Measurements from ENCODE around the gene C19orf53.

Gene C19orf53

GRCh38 chr19:13796301-13797057, 22.2 kb downstream of the C19orf53 start:
- DNase-seq, result no peak

GRCh38 chr19:13797058-13797440, 22.8 kb downstream of the C19orf53 start:
- DNase-seq, result no peak

- DNase-seq, result no peak
These were observed 23.6 kb downstream of the C19orf53 start for GRCh38 chr19:13797870-13798269.

- no peak for DNase-seq
These were observed 25.4 kb downstream of the C19orf53 start for GRCh38 chr19:13799669-13800068.

GRCh38 chr19:13803038-13803437, 28.8 kb downstream of the C19orf53 start:
- no peak for DNase-seq

GRCh38 chr19:13804830-13805683, 30.8 kb downstream of the C19orf53 start:
- no peak for DNase-seq

GRCh38 chr19:13806728-13807127, 32.5 kb downstream of the C19orf53 start:
- DNase-seq, result no peak

- DNase-seq, result no peak
These were observed 33.3 kb downstream of the C19orf53 start for GRCh38 chr19:13807421-13808021.

GRCh38 chr19:13808856-13809255, 34.6 kb downstream of the C19orf53 start:
- DNase-seq, result no peak

GRCh38 chr19:13812544-13812943, 38.3 kb downstream of the C19orf53 start:
- no peak for DNase-seq

- no peak for DNase-seq
These were observed 38.9 kb downstream of the C19orf53 start for GRCh38 chr19:13813147-13813546.

- DNase-seq, result no peak
These were observed 40.3 kb downstream of the C19orf53 start for GRCh38 chr19:13814550-13814949.

GRCh38 chr19:13817018-13817614, 42.9 kb downstream of the C19orf53 start:
- no peak for DNase-seq

- DNase-seq, result no peak
These were observed 43.5 kb downstream of the C19orf53 start for GRCh38 chr19:13817615-13818371.

GRCh38 chr19:13819238-13819637, 45.0 kb downstream of the C19orf53 start:
- no peak for DNase-seq

GRCh38 chr19:13821292-13821691, 47.0 kb downstream of the C19orf53 start:
- no peak for DNase-seq

- no peak for DNase-seq
These were observed 49.0 kb downstream of the C19orf53 start for GRCh38 chr19:13823256-13823655.

GRCh38 chr19:13823901-13824300, 49.6 kb downstream of the C19orf53 start:
- DNase-seq, result no peak

GRCh38 chr19:13824703-13825102, 50.4 kb downstream of the C19orf53 start:
- no peak for DNase-seq

GRCh38 chr19:13825489-13826441, 51.5 kb downstream of the C19orf53 start:
- no peak for DNase-seq

GRCh38 chr19:13826652-13827235, 52.5 kb downstream of the C19orf53 start:
- no peak for DNase-seq
